D341Med (cell line): Measurements from ENCODE around the gene GNRHR.

ENCODE experiments used
- DNase-seq: peaks from one replicate; pipeline ENCODE4 v3.0.0; 2012; ENCODE audit warnings: low spot score

The GNRHR gene

DNA sequence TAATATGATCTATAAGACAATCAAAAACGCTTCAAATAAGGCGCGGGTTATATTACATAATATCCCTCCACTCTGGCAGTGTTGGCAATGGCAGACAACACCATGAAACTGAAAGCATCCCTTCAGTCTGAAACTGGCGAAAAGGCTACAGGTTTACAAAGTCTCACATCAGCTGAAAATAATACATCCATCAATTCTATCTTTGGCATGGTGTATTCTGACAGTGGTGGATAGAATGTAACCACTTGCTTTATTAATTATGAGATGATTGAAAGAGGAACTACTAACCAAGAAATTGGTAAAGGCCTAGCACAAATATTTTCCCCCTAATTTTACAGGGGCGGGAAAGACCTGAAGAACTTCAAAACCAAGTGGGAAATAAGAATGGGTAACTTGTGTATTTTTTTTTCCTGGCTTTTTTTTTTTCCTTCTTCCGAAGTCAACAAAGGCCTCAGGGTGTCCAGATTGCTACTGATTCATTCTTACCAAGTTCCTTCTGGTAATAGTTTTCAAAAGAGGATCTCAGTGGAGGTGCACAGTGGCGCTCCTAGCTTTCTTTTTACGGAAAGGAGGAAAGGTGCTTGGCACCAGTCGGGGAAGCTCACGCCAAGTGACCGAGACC lies 54.0 kb downstream of the GNRHR start:
- DNase-seq = no peak

DNA sequence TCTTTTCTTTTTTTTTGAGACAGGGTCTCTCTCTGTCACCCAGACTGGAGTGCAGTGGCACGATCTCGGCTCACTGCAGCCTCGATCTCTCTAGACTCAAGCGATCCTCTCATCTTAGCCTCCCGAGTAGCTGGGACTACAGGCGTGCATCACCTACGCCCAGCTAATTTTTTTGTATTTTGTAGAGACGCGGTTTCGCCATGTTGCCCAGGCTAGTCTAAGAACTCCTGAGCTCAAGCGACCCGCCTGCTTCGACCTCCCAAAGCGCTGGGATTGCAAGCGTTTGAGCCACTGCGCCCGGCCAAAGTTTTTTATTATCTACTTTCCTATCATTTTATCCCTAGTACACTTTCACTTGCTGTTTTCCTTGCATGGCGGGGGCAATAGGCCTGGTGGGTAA lies 54.6 kb downstream of the GNRHR start:
- DNase-seq = no peak

DNA sequence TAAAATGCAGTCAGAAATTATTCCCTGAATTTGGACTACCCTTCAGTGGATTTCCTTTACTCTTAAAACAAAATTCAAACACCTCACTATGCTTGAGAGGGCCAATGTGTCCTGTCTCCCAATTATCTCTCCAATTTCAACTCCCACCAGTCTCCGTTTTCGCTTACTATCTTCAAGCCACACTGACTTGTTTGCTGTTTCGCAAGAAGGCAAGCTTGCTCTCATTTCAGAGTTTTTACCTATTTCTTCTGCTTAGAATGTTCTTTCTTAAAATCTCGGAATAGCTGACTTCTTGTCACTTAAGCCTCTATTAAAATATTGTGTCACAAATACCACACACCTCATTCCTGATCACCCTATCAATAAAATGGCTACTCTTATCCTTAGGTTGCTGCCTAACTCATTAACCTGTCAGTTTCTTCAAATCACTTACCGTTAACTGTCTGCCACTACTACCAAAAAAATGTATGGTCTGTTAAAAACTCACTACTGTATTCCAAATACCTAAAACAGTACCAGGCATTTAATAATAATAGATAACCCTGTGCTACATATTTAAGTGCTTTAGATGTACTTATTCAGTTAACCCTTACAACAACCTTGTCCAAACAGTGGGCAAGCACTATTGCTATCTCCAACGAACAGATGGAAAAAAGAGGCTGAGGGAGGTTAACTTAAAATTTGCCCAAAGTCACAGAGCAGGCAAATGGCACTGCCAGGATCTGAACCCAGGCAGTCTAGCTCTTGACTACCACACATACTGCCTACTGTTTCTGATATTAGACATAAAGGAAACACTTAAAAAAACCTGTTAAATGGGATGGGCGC lies 56.1 kb downstream of the GNRHR start:
- DNase-seq = no peak

DNA sequence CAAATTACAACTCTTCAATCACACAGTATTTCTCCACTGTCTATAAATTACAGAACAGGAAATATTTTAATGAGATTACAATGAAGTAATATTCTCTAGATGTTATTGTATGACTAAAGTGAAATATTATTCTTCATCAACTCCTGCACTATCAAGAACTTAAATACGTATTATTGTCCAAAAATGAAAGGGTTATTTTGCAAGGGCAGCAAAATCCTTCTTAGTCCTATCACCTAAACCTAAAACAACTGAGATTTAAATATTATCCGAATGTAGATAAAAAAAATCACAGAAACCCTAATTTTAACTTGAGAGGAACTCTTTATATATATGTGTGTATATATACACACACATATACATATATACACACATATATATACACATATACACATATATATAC lies 58.1 kb downstream of the GNRHR start:
- no peak for DNase-seq

DNA sequence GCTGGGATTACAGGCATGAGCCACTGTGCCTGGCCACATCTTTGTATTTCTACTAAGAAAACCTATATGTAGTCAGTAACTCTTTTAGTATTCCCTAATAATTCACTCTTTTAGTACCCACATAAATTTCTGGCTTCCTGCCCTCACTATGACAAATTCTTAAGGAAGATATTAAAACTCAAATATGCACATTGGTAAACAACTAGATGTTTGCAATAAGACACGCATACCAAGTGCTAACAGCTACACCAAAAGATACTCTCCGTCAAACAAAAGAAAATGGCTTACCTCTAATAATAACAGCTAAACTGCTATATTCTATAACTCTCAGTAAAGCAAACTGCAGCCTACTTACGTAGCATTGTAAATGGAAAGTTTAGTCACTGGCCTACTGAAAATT lies 59.5 kb downstream of the GNRHR start:
- DNase-seq = no peak

DNA sequence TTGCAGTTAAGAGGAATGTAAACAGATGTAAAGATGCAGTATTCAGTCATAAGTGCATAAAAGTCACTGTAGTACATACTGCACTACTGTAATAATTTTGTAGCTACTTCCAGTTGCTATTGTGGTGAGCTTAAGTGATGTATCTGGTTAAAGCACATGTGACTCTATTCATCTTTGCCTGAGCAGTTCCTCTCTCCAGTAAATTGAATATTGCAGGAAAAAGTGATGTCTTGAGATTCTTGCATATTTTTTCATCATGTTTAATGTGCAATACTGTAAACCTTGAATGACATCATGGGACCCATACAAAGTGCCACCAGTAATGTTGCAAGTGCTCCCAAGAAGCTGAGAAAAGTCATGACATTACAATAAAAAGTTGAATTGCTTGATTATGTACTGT lies 62.9 kb downstream of the GNRHR start:
- DNase-seq = no peak
